DMS 273 treated with DMSO at 0.1 percent for 48 hours (cell line): ENCODE measurements around the gene CLUH.

Experiments
- DNase-seq: peaks from one replicate; lab custom pipeline; 2025; lab: John Stamatoyannopoulos, UW

CLUH gene

DNA sequence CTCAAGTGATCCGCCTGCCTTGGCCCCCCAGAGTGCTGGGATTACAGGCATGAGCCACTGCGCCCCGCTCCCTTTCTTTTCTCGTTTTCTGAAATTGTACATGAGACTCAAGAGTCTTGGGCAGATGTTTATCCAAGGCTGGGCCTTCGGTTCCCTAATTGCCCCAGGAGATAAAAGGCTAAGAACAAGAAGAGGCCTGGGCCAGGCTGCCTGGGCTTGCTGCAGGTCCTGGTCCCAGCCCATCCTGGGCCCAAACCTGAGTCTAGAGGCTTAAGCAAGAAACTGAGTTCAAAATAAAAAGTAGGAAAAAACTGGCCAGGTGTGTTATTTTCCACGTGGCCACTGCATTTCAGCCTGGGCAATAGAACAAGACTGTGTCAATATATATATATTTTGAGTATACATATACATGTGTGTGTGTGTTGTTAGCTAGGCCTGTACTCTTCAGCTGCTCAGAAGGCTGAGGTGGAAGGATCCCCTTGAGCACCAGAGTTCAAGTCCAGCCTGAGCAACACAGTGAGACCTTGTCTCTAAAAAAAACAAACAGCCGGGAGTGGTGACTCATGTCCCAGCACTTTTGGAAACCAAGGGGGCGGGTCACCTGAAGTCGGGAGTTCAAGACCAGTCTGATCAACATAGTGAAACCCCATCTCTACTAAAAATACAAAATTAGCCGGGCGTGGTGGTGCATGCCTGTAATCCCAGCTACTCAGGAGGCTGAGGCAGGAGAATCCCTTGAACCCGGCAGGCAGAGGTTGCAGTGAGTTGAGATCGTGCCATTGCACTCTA lies 6.8 kb upstream of the CLUH start:
- DNase-seq: no peak

DNA sequence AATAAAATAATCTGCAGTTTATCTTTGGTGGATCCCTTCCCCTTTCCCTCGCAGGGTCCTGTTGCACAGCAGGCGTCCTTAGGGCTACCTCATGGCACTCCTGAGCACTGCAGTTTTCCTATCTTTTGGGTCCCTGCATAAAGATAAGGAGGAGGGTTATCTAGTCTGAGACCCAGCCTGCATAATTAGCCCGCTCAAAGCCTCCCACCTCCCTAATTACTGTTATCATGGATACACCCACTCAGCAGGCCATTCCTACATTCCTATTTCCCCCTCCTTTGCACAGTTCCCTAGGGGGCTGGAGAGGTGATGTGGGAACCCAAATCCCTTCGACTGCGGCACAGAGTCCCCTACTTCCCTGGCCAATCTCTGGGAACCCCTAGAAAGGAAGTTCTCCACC lies 5.1 kb upstream of the CLUH start:
- DNase-seq: no peak

DNA sequence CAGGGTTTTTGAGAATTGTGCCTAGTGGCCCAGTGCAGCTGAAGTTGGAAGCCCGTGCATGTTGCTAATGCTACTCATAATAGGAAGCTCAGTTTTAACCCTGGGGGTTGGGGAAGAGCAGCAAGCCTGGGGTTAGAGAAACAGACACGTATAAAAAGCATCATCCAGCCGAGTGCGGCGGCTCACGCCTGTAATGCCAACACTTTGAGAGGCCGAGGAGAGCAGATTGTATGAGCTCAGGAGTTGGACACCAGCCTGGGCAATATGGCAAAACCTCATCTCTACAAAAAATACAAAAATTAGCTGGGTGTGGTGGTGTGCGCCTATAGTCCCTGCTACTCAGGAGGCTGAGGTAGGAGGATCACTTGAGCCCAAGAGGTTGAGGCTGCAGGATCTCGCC lies 2.3 kb upstream of the CLUH start:
- DNase-seq: no peak

DNA sequence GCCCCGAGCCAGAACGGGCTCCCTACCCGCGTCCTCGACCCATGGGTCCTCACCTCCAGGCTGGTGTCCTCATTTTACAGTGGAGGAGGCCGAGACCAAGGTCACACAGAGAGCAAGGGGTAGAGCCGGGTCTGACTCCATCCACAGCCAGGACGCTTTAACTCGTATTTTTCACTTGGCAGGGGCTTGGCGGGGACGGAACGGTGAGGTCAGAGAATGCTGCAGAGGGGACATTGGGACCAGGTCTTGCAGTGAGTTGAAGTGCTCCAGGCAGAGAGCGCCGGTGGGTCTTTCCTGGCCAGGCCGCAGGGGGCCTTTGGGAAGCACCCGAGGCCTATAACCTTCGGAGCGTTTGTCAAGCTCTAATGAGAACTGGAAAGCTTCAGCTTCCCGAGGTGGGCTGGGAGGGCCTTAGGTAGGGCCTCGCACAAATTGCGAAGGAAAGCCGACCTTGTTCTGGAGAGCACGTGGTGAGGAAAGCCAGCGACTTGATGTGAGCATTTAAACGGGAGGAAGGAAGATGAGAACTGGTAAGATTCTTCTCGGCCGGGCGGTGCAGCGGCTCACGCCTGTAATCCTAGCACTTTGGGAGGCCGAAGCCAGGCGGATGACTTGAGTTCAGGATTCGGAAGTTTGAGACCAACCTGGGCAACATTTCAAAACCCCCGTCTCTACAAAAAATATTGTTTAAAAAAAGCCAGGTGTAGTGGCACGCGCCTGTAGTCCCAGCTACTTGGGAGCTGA lies 908 bp upstream of the CLUH start:
- DNase-seq: no peak

DNA sequence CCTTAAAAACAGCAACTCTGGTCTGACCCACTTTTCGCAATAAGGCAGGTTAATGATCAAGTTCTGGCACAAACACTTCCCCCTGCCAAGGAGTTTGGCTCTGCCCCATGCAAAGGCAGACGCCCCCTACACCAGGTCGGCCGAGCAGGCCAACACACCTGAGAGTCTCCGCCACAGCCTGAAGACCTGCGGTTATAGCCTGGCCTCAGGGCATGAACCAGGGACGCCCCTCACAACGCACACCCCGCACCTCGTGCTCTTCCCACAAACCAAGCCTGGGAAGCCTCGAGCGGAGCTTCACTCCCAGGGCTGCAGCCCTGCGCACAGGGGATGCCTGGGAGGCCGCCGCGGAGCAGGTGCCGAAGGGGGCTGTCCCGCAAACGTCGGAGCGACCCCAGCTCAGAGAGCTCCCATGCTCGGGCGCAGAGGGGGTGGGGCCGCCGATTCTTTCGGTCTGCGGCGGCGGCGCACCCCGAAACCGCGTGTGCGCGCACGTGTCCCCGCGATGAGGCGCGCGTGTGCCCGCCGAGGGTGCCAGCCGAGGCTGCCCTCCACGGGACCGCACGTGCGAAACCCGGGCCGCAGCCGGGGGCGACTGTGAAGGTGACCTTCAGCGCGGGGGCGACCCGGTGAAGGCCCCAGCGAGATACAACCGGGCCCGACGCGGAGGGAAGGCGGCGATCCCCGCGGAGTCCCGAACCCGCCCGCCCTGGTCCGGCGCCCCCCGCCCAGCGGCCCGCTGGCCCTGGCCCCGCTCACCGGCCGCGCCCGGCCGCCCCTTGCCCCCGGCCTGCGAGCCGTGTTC lies 559 bp downstream of the CLUH start:
- no peak for DNase-seq

DNA sequence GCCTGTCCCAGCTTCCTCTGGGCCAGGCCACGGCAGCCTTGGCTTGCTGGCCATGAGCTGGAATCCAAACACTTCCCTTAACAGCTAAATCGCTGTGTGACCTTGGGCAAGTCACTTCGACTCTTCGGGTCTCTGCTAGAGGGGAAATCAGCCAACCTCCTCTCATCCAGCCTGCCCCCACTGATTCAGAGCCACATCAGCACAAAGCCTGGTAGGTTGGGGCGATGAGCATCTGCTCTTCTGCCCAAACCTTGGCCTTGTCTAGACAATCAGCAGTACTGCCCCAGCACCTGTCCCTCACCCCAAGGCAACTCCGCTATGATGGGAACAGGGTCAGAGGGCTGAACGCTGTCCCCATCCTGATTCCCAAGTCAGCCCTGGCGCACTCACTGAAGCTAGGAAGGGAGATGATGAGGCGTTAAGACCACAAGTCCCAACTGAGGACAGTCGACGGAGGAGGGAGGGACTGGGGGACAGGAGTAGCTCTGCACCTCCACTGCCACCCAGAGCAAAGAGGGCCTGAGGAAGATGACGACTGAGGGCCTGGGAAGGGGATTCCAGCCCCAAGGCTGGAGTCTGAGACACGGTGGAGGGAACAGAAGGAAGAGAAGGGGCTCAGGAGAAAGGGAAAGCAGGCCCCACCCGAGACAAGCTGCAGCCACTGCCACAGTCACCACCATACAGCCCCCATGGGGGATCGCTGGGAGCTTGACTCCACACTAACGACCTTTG lies 1.3 kb downstream of the CLUH start:
- no peak for DNase-seq

DNA sequence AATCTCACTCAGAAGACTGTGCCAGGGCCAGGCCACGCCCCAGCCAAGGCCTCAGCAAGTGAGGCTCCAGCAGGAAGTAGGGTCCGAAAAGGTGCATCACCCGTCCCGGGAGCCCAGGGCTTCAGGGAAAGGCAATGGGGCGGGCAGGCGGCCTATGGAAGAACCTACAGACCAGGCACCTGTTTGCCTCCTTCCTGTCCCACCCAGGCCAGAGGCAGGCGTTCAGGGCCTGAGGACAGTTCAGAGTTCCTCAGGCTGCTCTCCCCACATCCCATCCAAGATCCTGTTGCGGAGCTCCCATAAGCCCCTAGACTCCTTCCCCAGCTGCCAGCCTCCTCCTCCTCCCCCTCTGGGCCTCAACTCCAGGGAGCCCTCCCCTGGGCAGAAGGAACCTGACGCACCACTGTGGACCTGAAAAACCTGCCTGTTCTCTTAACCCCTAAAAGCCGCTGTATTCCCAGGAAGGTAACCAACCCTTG lies 2.3 kb downstream of the CLUH start:
- DNase-seq: no peak

DNA sequence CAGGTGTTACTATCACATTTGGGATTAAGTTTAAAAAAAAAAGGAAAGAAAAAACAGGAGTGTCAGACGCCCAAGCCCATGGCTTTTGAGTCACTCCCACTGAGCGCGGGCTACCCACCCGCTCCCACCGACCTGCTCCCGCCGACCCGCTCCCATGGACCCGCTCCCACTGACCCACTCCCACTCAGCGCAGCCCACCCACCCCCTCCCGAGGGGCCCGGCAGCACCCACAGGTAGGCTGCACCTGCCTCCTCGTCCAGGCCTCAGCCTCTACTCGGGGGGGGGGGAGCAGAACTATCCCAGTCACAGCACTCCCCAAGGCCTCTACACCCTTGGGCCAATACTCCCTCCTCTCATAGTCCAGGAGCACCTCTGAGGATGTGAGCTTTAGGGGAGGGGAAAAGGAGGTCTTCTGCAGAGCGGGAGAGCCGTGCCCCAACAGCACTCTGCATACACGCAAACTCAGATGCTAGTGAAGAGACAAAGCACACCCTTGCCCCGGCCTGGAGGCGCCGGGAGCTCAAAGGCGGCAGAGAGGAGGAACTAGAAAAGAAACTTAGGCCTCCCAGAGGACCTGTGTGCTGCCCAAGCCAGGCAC lies 2.9 kb downstream of the CLUH start:
- DNase-seq: no peak

DNA sequence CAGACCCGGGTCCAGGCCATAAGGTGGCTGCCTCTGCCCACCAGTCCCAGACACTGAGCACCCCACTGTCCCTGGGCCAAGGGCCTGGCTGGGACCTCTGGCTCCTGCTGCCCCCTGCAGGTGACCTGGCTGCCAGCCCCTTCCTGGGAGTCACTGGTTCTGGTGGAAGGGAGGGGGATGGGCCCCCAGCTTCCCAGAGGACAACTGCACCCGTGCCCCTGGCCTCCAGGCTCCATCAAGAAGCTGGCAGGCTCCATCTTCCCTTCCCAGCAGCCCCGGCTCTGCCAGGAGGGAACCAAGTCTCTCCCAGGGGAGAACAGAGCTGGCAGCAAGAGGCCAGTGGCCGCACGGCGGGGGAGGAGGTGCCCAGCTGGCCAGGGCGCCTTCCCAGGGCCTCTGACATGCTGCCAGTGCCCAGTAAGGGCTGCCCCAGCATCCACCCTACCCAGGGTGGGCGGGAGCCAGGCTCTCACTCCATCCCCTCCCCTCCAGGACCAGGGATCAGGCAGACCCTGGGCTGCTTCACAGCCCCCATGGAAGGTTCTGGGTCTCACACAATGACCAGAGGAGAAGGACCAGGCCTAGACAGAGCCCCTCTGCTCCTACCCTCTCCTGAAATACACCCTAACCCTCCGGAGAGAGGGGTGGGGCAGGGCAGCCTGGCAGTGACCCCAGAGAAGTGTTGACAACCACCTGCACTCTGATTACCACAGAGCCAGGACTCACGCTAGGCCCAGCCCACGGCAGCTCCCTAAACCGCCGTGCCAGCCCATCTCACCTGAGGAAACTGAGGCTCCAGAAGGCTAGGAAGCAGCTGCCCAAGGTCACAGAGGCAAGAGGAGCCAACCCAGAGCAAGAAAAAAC lies 3.6 kb downstream of the CLUH start:
- no peak for DNase-seq

DNA sequence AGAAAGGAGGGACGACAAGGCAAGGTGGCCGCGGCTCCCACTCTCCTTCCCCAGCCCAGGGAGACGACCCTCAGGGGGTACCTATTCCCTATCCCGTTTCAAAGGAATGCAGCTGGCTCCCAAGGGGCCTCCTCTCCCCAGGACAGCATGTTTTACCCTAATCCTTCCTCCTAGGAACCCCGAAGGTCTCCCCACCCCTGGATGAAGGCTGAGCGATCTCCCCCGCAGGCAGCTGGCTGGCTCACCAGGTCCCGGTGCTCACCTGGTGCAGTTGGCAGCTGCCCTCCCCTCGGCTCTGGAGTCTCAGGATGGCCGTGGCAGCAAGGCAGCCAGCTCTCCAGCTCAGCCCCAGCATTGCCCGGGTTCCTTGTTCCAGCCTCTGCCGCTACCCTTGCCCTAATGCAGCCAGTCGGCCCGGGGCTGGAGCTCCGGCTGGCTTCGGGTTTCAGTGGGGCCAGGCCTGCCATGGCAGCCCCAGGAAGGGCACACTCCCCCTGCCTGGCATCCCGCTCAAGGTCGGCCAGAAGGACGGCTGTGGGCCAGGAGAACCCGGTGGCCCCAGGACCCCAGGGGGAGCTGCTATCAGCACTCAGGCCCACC lies 4.6 kb downstream of the CLUH start:
- DNase-seq: no peak

DNA sequence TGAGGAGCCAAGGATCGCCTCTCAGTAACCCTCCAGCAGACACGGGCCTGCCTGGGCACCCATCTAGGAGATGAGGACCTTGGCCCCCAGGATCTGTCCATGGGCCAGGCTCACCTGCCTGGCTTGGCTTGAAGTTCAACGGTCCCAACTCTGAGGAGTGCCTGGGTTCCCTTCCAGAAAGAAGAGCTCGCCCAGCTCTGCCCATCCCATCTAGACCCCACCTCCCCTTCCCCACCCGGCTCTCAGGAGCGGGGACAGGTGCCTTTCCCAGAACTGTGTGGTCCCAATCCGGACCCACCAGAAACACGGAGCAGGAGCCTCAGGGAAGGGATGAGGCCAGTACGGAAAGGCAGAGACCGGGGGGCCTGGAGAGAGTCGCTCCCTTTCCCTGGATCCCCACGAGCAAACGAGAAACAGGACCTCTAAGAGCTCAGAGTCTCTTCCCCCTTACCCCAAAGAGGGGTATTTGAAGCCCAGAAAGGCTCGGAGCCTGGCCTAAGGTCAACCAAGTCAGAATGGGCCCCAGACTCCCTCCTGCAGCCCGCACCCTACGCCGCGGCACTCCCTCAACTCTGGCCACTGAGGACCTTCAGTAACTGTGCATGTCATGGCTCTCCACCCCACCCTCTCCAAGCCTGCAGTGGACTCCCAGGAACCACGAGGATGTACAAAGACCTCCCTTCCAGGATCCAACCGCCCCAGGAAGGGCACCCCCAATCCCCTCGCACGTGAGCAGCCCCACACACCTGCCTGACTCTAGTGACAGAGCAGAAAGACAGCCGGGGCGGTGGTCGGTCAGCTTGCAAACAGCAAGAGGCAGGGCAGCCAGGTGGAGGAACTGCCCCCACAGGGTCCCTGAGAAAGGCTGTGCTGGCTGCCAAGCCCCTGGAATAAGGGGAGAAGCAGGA lies 5.4 kb downstream of the CLUH start:
- DNase-seq: no peak

DNA sequence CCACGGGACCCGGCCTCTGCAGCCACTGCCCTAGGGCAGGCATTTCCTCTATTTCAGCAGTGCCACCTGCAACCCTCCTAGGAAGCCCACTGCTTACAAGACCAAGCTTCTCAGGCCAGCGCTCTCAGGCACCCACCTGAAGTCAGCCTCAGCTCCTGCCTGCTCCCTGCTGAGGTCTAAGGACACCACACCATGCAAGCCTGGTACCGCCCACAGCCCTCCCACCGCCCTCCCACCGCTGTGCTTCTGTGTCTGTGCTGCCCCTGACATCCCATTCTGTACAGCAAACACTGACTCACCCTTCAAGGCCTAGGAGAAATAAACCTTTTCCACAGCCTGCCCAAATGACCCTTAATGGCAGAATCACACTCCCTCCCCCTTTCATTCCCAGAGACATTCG lies 6.3 kb downstream of the CLUH start:
- DNase-seq: no peak

DNA sequence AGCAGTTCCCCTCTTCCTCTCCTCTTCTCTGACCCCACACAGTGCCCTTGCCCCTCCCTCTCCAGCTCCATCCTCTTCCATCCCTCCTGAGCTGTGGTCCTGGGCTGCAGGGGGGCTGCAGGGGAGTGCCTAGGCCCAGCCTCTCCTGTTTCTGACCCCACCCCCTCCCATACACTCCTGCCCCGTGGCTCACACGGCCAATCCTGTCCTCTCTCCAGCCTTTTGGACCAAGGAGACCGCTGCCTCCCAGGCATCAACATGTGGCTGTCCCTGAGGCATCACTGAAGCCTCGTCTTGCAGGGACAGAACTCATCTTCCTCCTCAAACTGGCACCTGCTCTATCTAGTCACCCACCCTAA lies 6.7 kb downstream of the CLUH start:
- DNase-seq: no peak

DNA sequence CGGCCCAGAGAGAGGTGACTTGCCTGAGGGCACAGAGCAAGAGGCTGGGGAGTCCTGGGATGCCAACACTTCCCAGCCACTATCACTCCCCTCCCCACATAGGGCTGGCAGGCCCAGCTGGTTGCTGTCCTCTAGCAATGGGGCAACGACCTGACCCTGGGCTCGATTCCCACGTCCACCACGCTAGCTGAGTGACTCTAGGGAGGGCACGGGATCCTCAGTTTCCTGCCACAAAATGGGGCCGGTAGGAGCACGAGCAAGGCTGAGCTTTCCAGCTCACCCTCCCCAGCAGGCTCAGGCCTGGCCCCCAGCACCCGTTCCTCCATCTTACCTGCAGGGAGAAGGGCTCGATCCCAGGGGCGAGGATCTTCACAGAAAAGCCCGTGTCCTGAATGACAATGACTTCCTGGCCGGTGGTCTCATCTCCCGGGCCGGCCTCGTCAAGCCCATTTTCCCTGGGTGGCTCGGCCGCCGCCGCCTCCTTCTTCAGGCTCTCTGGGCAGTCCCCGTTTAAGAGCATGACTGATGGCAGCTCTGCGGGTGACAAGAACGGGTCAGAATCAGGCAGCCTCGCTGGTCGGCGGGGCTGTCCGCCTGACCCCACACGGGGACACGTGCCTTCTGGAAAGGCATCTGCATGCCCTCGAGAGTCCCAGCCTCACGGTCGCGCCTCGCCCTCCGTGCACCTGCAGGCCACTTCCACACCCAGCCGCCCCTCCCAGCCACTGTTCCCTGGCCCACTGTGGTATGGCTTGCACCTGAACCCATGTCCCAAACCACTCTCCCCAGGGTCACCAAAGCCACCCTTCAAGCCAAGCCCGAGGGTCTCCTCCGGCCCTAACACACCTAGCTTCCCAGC lies 7.3 kb downstream of the CLUH start:
- no peak for DNase-seq

DNA sequence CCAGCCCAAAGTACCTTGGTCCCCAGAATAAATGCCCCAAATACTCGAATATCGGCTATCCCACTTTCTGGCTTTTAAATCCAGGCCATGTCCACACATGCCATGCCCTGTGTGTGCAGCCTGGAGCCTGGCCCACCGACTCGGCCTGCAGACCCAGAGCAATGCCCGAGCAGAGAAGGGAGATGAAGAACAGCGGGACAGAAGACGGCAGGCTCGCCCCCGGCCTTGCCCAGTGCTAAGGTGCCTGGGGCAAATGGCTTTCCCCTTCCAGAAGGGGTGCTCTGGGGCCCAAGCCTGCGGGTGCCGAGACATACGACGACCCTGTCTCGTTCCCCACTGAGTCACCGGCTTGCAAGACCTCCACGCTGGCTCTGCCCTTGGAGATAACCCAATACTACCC lies 8.0 kb downstream of the CLUH start:
- DNase-seq: no peak

DNA sequence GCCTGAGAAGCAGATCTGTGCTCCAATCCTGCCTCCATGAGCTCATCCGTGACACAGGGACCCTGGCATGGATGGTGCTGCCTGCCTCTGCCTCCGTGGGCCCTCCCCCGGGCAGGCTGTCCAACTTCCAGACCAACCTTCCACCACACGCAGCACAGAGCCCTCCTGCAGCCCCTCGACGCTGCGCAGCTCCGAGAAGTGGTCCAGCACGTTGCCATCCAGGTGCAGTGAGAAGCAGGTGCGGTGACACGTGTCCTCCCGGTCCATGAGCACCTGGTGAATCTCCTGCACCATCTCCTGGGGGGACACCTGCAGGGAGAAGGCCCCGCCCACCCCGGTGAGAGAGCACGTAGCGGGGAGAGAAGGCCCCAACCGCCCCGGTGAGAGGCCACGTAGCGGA lies 8.4 kb downstream of the CLUH start:
- DNase-seq: no peak

DNA sequence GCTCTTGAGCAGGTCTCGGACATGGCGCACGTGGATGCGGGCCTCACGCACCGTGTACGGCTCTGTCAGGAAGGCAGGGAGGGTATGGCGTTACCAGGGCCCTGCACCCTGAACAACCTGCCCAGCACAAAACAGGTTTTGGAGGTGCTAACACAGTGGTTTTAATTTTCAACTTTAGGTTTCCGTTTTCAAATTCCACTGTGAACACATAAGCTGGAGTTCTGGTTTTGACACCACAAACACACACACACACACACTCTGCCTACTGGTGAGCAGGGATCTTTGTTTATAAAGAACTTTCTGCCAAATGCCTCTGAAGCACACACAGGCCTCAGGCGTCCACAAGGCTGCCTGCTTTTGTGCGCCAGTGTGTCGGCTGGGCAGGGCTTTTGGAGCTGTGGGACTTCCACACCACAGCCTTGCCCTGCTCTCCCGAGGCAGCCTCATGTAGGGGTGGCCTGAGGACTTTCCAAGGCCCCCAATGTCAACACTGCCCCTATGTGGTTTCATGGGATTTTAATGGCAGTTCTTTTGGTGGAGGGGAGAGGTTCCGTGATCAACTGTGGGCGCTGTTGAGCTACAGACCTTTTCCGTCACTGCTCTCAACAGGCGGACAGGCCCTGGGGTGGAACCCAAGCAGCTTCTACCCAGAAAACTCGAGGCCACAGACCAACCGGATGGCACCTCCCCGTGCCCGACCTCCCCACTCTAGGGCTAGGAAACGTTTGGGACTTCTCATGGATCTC lies 9.4 kb downstream of the CLUH start:
- DNase-seq: no peak
